ENCODE data around the gene ATP13A4.
A peak's percentile ranks its signal among the peaks of the same experiment; 100 is the strongest.

ATP13A4 gene

DNA sequence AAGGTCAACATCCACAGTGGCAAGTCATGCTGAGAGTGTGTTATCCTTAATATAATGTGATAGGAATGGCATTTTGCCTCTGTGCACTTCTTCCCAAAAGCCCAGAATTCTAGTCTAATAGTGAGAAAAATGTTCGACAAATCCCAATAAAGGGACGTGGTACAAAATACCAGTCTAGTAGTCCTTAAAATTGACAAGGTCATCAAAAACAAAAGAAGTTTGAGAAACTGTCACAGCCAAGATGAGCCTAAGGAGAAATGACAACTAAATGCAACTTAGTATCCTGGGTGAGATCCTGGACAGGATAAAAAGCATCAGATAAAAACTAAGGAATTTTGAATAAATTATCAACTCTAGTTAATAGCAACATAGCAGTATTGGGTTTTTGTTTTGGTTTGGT is 14.4 kb upstream of the ATP13A4 start:
- Histone ChIP-seq H3K36me3 (no peaks in the 10 kb centered on the region), H3K9me3 (no peaks in the 10 kb centered on the region), H3K4me3 (ENCODE audit: low read depth, low read length) (no peak overlapping the region), H3K4me1 (no peaks in the 10 kb centered on the region), H3K27me3 (peaks cover 6% of the 10 kb centered on the region)
- no peak for DNase-seq
- TF ChIP-seq, protein P1, sequence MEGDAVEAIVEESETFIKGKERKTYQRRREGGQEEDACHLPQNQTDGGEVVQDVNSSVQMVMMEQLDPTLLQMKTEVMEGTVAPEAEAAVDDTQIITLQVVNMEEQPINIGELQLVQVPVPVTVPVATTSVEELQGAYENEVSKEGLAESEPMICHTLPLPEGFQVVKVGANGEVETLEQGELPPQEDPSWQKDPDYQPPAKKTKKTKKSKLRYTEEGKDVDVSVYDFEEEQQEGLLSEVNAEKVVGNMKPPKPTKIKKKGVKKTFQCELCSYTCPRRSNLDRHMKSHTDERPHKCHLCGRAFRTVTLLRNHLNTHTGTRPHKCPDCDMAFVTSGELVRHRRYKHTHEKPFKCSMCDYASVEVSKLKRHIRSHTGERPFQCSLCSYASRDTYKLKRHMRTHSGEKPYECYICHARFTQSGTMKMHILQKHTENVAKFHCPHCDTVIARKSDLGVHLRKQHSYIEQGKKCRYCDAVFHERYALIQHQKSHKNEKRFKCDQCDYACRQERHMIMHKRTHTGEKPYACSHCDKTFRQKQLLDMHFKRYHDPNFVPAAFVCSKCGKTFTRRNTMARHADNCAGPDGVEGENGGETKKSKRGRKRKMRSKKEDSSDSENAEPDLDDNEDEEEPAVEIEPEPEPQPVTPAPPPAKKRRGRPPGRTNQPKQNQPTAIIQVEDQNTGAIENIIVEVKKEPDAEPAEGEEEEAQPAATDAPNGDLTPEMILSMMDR (IDR thresholded peaks at IDR 0.05; ENCODE audit: low read depth, low read length): no peak

DNA sequence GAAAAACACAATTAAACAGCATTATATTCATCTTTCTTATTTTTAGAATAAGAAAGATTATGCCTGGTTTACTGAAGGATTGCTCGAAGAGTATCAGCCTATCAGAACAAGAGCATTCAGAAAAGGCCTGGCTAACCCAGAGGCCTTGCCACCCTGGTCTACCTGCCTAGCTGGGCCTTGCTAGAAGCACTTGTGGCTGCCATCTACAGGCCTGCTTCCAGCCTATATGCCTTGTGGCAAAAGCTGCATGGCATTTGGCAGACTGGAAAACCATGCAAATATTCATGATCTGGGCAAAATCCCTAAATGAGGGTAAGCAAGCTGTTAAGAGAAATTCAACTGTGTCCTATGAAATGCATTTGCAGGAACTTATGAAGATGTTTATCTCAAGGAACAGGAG is 9.3 kb upstream of the ATP13A4 start:
- TF ChIP-seq, protein P1 (IDR thresholded peaks at IDR 0.05; ENCODE audit: low read depth, low read length): no peak
- Histone ChIP-seq H3K9me3 (no peaks in the 10 kb centered on the region), H3K4me3 (ENCODE audit: low read depth, low read length) (no peak overlapping the region), H3K36me3 (no peaks in the 10 kb centered on the region), H3K4me1 (no peaks in the 10 kb centered on the region), H3K27me3 (peaks cover under 1% of the 10 kb centered on the region; the same call in 1 of the 2 replicates)
- no peak for DNase-seq

DNA sequence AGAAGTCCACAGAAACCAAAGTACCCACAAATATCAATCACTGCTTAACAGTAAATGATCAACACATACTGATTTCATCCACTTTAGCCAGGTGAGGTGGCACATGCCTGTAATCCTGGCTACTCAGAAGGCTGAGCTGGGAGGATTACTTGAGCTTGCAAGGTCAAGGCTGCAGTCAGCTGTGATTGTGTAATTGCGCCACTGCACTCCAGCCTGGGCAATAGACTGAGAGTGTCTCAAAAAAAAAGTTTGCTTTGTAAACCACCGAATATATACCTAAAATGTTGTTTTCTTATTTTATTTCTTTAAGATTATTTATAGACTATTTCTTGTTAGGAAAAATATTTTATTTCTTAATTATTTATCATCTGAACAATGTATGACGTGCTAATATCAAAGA is 8.7 kb upstream of the ATP13A4 start:
- Histone ChIP-seq H3K36me3 (no peaks in the 10 kb centered on the region), H3K9me3 (no peaks in the 10 kb centered on the region), H3K27me3 (no peaks in the 10 kb centered on the region), H3K4me3 (ENCODE audit: low read depth, low read length) (no peak overlapping the region), H3K4me1 (no peaks in the 10 kb centered on the region)
- TF ChIP-seq, protein P1 (IDR thresholded peaks at IDR 0.05; ENCODE audit: low read depth, low read length): no peak
- DNase-seq: no peak

DNA sequence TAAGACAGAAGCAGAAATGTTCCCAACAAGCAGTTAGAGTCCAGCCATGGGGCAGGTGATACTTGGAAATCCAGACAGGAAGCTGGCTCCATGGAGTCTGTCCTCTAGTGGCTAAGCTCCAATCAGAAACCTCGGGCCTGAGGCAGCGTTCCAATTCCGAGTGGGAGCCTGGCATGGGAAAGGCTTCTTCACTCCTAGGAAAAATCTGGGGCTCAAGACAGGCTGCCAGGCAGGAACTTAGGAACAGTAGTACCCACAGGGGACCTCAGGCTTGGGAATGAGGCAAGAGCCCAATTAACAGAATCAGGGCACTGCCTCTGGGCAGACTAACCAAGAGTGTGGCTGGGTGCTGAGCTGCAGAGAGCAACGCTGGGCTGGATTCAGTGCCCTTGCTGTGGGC is 6.2 kb upstream of the ATP13A4 start:
- no peaks in the 10 kb centered on the region for H3K9me3 ChIP-seq
- peak; percentile 28 for DNase-seq
- TF ChIP-seq, protein P1 (IDR thresholded peaks at IDR 0.05; ENCODE audit: low read depth, low read length): no peak

DNA sequence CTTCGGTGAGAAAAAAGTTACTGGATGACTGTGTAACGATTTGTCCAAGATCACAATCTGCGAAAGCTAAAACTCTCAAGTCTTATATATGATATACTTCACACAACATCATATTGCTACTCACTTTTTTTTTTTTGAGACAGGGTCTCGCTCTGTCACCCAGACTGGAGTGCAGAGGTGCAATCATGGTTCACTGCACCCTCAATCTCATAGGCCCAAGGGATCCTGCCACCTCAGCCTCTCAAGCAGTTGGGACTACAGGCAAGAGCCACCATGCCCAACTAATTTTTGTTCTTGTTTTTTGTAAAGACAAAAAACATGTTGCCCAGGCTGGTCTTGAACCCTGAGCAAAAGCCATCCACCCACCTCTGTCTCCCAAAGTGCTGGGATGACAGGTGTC is 5.4 kb upstream of the ATP13A4 start:
- no peaks in the 10 kb centered on the region for H3K4me1 ChIP-seq
- H3K36me3 ChIP-seq: no peaks in the 10 kb centered on the region
- peaks cover 10% of the 10 kb centered on the region for H3K27me3 ChIP-seq
- no peak overlapping the region for H3K4me3 ChIP-seq (ENCODE audit: low read depth, low read length)
- H3K9me3 ChIP-seq: no peaks in the 10 kb centered on the region
- no peak for DNase-seq
- TF ChIP-seq, protein P1 (IDR thresholded peaks at IDR 0.05; ENCODE audit: low read depth, low read length): no peak

More for the DNA sequence above, 6.2 kb upstream of the ATP13A4 start:
- Histone ChIP-seq H3K36me3 (no peaks in the 10 kb centered on the region), H3K4me1 (no peaks in the 10 kb centered on the region), H3K4me3 (ENCODE audit: low read depth, low read length) (no peak overlapping the region), H3K27me3 (peaks cover 6% of the 10 kb centered on the region)

DNA sequence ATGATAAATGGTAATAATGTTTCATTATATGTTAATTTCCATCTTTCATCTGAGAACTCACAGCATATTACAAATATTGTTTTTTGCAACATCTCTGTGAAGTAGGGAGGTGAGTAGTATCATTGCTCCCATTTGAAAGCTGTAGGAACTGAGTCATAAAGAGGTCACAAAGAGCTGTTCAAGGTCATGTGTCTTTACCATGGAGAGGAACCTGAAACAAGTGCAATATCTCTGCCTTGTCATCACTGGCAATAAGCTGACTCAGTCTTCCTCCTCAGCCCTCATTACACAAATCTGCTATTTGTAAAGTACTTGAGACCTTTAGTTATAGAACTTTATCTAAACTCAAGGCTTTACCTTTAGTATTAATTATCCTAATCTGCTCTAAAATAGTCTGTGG is 4.4 kb upstream of the ATP13A4 start:
- no peaks in the 10 kb centered on the region for H3K36me3 ChIP-seq
- peaks cover 18% of the 10 kb centered on the region for H3K27me3 ChIP-seq
- TF ChIP-seq, protein P1 (IDR thresholded peaks at IDR 0.05; ENCODE audit: low read depth, low read length): no peak
- no peak overlapping the region for H3K4me3 ChIP-seq (ENCODE audit: low read depth, low read length)
- no peaks in the 10 kb centered on the region for H3K9me3 ChIP-seq
- no peak for DNase-seq
- H3K4me1 ChIP-seq: no peaks in the 10 kb centered on the region

Measured in BE2C (cell line).